ENCODE data around the gene TYMS.
"Not testable (repeated sequence)": the region's sequence is repeated elsewhere in the genome, so short reads cannot be mapped to it uniquely, and the experiment has no call there.

- TF ChIP-seq SNAI2 (CRISPR knock-in tag; IDR thresholded peaks at IDR 0.05); ZFP30 (CRISPR knock-in tag; IDR thresholded peaks at IDR 0.05); ESRRG (CRISPR knock-in tag; IDR thresholded peaks at IDR 0.05); ISL1 (CRISPR knock-in tag; IDR thresholded peaks at IDR 0.05); PPARA (CRISPR knock-in tag; IDR thresholded peaks at IDR 0.05; ENCODE audit: borderline replicate concordance); TCF4 (CRISPR knock-in tag; IDR thresholded peaks at IDR 0.05; ENCODE audit: borderline replicate concordance): not testable (repeated sequence)
Observed at GRCh38 chr18:682416-682815, 25.0 kb downstream of the TYMS start.
